Suprapubic skin (tissue), 4 donors: ENCODE results near the gene RPL41. TPM values are rescaled to one million over a fixed set of nuclear protein-coding genes. Genes with fewer than 3 reads are reported as not detected.
"Not testable (repeated sequence)": the region's sequence is repeated elsewhere in the genome, so short reads cannot be mapped to it uniquely, and the experiment has no call there.

Experiments
- DNase-seq, 2 donors: peaks; one replicate each; pipeline ENCODE4 v3.0.0-alpha.2; 2019; ENCODE audit warnings: low spot score in 2 of 2
- H3K27ac ChIP-seq: fragments of 200-600 bp; sonication (generic); one replicate; pipeline ENCODE4 v1.5.1; 2019
- H3K27me3 ChIP-seq: fragments of 200-600 bp; sonication (generic); one replicate; pipeline ENCODE4 v1.5.1; 2019
- H3K36me3 ChIP-seq: fragments of 200-600 bp; sonication (generic); one replicate; pipeline ENCODE4 v1.5.1; 2019
- H3K4me1 ChIP-seq: fragments of 200-600 bp; sonication (generic); one replicate; pipeline ENCODE4 v1.5.1; 2019
- H3K4me3 ChIP-seq: fragments of 200-600 bp; sonication (generic); one replicate; pipeline ENCODE4 v1.5.1; 2019; ENCODE audit warnings: mild to moderate bottlenecking
- H3K9me3 ChIP-seq: fragments of 200-600 bp; sonication (generic); one replicate; pipeline ENCODE4 v1.5.1; 2019
- CTCF ChIP-seq, 2 donors: fragments of 200-600 bp in 1 of 2; fragments of 450-650 bp in 1 of 2; sonication (generic) in 1 of 2; IDR thresholded peaks; one replicate each; pipeline ENCODE4 v1.5.1; 2016 to 2019; ENCODE audit warnings: antibody characterized with exemption in 2 of 2, mild to moderate bottlenecking in 1 of 2, moderate library complexity in 1 of 2
- EP300 ChIP-seq: sonication (generic); formaldehyde crosslinking; IDR thresholded peaks from one replicate; pipeline ENCODE4 v1.6.1; 2017; ENCODE audit warnings: antibody characterized with exemption
- POLR2A ChIP-seq, 2 donors: fragments of 450-650 bp; IDR thresholded peaks; one replicate each; pipeline ENCODE4 v1.6.1; 2017; ENCODE audit warnings: antibody characterized with exemption in 2 of 2, mild to moderate bottlenecking in 2 of 2, moderate library complexity in 2 of 2
- POLR2AphosphoS5 ChIP-seq, 3 donors: sonication (generic); formaldehyde crosslinking; IDR thresholded peaks; one replicate each; pipeline ENCODE4 v1.6.1; 2017; ENCODE audit warnings: antibody characterized with exemption in 3 of 3
- WGBS: methylation state at CpG from one replicate; pipeline ENCODE4 v1.1.5; 2018; 5-methylcytosine and 5-hydroxymethylcytosine counted together
- total RNA-seq, 4 donors: library from RNA; depleted of rRNA; stranded (reverse); fragments of >200 nt; gene quantifications; one replicate each; pipeline ENCODE4 v1.1.0, GENCODE V29; 2016

Gene RPL41
- 1,000 to 10,000 TPM; 2,523 to 6,346 (median 5,689) TPM for total RNA-seq

GRCh38 chr12:56116267-56117081 is at the start of gene RPL41:
Gene RPL41 (plus strand): TSS chr12:56116633.
- H3K27ac ChIP-seq: peak within 1 kb of the TSS; percentile 95
- peaks cover 28% of the 10 kb centered on the region for H3K4me1 ChIP-seq
- DNase-seq: peak; percentile 96 to 97
- H3K9me3 ChIP-seq: no peaks in the 10 kb centered on the region
- TF ChIP-seq CTCF (IDR thresholded peaks at IDR 0.05) (no peak), POLR2A (IDR thresholded peaks at IDR 0.05) (peak; percentile 96 to 98), EP300 (no peak), POLR2AphosphoS5 (IDR thresholded peaks at IDR 0.05) (peak; percentile 94 to 99 (median 95))
- WGBS: 0% methylated on average over 34 of the region's 34 CpGs
- H3K4me3 ChIP-seq: peak within 1 kb of the TSS; percentile 88
- H3K27me3 ChIP-seq: no peaks in the 10 kb centered on the region
- peaks cover 32% of the 10 kb centered on the region for H3K36me3 ChIP-seq

GRCh38 chr12:56071648-56072047 is 44.8 kb upstream of the RPL41 start:
- Histone ChIP-seq H3K4me3 (no peak overlapping the region), H3K27ac (no peak overlapping the region), H3K9me3 (no peaks in the 10 kb centered on the region), H3K4me1 (no peaks in the 10 kb centered on the region), H3K27me3 (no peaks in the 10 kb centered on the region), H3K36me3 (no peaks in the 10 kb centered on the region)
- 65% methylated on average over 4 of the region's 4 CpGs for WGBS
- TF ChIP-seq EP300 (no peak), POLR2A (IDR thresholded peaks at IDR 0.05) (no peak), POLR2AphosphoS5 (IDR thresholded peaks at IDR 0.05) (no peak), CTCF (IDR thresholded peaks at IDR 0.05) (no peak)
- DNase-seq: no peak

GRCh38 chr12:56074396-56074795 is 42.0 kb upstream of the RPL41 start:
- H3K4me3 ChIP-seq: no peak overlapping the region
- TF ChIP-seq POLR2A (IDR thresholded peaks at IDR 0.05) (no peak), EP300 (no peak), CTCF (IDR thresholded peaks at IDR 0.05) (no peak), POLR2AphosphoS5 (IDR thresholded peaks at IDR 0.05) (no peak)
- H3K4me1 ChIP-seq: peaks cover 9% of the 10 kb centered on the region
- WGBS: 86% methylated on average over 5 of the region's 5 CpGs
- no peaks in the 10 kb centered on the region for H3K27me3 ChIP-seq
- H3K27ac ChIP-seq: no peak overlapping the region
- no peaks in the 10 kb centered on the region for H3K36me3 ChIP-seq
- DNase-seq: no peak
- no peaks in the 10 kb centered on the region for H3K9me3 ChIP-seq

GRCh38 chr12:56077966-56078365 is 38.5 kb upstream of the RPL41 start:
- 82% methylated on average over 9 of the region's 9 CpGs for WGBS
- not testable (repeated sequence) for H3K27ac ChIP-seq, H3K4me3 ChIP-seq, H3K27me3 ChIP-seq, H3K9me3 ChIP-seq, H3K36me3 ChIP-seq, DNase-seq
- peaks cover 31% of the 10 kb centered on the region for H3K4me1 ChIP-seq

- peaks cover 31% of the 10 kb centered on the region for H3K4me1 ChIP-seq
- no peak for DNase-seq
- peak overlapping the region; percentile 95 for H3K27ac ChIP-seq
- no peaks in the 10 kb centered on the region for H3K9me3 ChIP-seq
- no peaks in the 10 kb centered on the region for H3K36me3 ChIP-seq
- TF ChIP-seq POLR2A (IDR thresholded peaks at IDR 0.05) (no peak), CTCF (IDR thresholded peaks at IDR 0.05) (no peak), POLR2AphosphoS5 (IDR thresholded peaks at IDR 0.05) (no peak), EP300 (no peak)
- H3K4me3 ChIP-seq: peak overlapping the region; percentile 79
- no peaks in the 10 kb centered on the region for H3K27me3 ChIP-seq
- WGBS: 58% methylated on average over 1 of the region's 1 CpG
Measured at GRCh38 chr12:56078427-56078826, 38.0 kb upstream of the RPL41 start.
